Stimulated activated CD4-positive, alpha-beta T cell treated with anti-CD3 and anti-CD28 coated beads, Interleukin-4, amount 100 ng/mL, for 24 hours (primary cell): ENCODE measurements around the gene FOXP1.
A peak's percentile ranks its signal among the peaks of the same experiment; 100 is the strongest.

Source experiments
- DNase-seq: peaks from one replicate; pipeline ENCODE4 v3.0.0-alpha.2; 2020

The FOXP1 gene

DNA sequence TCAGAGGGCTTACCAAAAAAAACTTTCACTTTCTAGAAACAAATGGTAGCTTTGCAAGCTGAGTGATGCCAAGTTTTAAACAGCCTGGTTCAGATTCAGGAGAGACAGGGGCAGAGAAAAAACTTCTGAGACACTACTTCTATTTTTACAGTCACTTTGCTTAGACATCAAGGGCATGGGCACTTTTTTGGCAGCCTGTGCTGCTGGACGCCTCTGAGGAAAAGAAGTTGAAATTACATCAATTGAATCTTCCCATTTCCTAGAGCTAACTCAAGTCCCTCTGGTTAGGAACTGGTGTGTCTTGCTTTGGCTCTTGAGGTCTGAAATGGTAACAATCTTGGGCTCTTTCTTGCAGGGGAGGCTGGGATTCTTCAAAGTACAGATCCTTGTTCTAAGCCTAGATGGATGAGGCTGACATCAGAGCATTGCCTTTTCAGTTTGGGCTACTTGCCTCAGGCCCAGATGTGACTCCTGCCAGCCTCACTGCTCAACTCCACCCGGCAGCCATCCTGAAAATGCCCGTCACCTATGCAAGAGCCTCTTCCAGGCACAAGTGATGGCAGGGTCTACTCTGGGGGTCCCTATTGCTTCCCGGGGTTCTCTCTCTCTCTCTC is 357.5 kb downstream of the FOXP1 start:
- no peak for DNase-seq

DNA sequence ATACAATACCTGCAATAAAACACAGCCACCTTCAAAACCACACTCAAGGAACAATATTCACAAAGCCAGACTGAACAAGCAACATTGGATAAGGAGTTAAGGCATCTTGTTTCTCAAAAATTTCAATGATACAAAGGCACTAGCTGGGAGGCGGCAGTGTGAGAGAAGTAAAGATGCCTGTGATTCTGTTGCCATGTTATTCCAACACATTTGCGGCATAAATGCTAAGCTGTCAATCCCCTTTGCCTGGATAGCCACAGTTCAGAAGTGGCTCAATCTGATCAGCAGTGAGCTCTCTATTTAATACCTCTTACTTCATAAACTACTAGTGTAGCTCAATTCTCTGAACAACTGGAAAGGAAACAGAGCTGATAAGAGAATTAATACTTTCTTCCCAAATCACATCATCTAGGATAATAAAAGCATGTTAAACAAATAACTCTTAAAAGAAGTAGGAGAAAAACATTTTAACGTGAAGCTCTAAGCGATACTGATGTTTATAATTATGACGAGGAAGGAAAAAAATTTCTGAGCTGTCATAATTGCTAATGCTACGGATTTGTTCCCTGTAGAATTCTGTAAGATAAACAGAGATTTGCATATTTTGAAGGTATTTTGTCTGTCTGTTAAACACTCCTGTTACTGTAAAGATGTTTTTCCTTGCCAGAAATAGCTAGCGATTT is 358.4 kb downstream of the FOXP1 start:
- DNase-seq = no peak

DNA sequence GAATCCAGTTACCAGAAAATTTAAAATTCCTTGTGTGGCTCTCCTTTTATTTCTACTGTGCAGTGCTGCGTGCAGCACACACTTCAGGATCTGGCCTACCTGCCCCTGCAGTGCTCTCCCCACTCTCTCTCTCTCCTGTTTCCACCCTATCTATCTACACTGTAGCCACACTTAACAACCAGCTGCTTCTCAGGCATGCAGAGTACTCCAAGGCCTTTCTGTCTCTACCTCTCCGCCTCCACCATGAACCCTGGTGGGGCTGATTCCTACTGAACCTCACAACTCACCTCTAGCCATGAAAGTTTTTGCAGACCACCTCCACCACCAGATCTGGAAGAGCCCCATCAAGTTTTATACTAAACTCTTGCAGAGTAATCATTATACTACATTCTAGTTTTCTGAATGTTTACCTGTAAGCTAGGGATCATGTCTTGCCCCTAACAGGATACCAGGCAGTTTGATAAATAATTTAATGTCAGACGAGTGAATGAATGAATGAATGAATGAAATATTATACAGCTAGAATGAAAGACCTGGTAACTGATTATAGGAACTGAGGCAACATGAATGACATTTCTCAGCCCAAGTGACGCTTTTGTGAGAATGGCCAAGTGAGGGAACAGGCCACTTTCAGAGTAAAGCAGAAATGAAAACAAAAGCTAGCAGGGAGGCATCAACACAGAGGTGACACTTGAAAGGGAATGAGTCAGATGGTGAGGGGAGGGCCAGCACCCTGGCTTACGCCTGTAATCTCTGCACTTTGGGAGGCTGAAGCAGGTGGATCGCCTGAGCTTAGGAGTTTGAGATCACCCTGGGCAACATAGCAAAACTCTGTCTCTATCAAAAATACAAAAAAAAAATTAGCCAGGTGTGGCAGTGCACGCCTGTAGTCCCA is 363.5 kb downstream of the FOXP1 start:
- DNase-seq = peak; percentile 60

DNA sequence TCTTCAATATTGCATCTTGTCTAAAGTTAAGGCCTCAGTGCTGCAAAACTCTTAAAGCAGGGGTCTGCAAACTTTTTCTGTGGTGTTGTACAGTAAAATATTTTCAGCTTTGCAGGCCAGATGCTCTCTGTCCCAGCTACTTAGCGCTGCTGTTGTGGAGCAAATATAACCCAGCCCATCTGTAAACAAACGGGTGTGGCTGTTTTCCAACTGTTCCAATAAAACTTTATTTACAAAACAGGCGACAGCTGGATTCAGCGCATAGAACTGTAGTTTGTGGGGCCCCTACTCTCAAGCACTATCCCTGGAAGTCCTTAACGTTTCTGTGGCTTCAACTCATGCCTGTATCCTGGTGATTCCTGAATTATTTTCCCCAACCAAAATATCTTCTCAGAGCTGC is 365.0 kb downstream of the FOXP1 start:
- DNase-seq = no peak

DNA sequence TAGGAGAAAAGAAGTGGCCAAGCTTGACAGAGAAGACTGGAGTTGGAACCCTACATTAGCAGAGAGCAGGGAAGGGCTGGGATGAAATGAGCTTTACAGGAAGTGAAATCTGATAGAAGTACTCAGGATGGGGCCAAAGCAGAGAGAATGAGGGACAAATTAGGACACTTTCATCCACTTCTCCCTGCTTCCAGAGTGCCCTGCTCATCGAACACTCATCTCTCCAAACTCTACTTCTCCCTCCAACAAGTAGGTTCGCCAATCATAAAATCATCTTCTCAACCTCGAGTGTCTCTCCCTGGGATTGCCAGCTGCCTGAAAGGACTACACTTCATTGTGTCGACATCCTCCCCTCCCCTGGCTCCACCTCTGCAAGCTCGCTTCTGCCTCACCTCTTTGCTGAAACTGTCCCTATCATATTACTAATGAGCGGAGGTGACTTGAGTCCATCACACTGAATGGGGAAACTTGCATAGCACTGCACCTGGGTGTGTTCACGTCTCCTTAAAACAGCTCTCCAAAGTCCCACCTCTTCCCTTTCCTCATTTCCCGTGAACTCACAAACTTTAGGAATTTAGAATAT is 365.8 kb downstream of the FOXP1 start:
- no peak for DNase-seq

DNA sequence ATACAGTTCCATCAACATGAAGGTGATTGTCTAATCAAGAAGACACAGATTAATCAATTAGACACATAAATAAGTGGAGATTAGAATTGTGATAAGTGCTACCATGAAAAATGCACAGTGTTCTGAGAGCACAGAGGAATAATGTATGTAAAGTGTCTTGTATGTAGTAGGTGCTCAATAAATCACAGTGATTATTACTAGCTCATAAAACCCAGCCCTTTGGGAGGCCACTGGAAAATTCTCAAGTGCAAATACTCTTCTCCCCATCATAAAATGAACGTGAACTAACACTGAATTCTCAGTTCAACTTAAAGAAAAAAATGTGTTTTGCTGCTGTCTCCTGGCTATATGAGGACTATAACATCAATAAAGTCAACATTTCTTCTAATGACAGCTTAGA is 368.2 kb downstream of the FOXP1 start:
- DNase-seq = no peak

DNA sequence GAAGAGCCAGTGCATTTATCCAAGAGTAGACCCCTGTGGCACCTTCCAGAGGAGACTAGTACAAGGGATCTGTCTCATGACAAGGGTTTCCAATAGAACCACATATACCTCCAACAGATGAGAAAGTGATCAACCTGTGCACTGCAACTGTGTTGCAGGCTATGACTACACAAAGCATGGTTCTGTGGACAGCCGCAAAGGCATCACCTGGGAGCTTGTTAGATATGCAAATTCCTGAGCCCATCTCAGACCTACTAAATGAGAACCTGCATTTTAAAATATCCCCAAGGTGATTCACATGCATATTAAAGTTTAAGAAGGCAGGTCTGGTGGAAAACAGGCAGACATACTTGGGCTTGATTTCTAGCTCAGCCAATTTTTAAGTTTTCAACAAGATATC is 368.7 kb downstream of the FOXP1 start:
- DNase-seq = no peak

DNA sequence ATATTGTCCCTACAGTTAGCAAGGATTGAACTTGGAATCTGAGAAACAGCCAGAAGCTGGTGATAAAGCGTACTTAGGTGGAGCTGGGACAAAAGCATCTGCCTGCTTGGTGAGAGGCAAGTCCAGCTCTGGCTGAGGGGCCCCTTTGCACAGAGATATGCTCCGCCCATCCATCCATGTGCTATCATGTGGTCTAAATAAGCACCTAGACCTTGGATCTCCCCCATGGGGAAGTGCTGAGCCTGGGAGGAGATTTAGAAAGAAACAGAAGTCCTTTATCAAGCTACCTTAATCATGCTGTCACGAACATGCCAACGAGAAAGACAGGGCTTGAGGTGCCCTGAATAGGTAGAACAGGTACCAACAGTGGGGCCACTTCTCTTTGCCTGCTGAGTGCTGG is 369.5 kb downstream of the FOXP1 start:
- no peak for DNase-seq

DNA sequence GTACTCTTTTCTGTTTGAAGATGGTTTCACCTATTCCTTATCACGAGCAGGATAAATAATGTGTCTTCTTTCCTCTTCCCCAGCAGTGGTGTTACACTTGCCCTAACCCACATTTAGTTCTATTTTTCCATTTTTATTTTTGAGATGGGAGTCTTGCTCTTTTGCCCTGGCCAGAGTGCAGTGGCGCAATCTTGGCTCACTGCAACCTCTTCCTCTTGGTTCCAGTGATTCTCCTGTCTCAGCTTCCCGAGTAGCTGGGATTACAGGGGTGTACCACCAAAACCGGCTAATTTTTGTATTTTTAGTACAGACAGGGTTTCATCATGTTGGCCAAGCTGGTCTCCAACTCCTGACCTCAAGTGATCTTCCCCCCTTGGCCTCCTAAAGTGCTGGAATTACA is 372.4 kb downstream of the FOXP1 start:
- no peak for DNase-seq

DNA sequence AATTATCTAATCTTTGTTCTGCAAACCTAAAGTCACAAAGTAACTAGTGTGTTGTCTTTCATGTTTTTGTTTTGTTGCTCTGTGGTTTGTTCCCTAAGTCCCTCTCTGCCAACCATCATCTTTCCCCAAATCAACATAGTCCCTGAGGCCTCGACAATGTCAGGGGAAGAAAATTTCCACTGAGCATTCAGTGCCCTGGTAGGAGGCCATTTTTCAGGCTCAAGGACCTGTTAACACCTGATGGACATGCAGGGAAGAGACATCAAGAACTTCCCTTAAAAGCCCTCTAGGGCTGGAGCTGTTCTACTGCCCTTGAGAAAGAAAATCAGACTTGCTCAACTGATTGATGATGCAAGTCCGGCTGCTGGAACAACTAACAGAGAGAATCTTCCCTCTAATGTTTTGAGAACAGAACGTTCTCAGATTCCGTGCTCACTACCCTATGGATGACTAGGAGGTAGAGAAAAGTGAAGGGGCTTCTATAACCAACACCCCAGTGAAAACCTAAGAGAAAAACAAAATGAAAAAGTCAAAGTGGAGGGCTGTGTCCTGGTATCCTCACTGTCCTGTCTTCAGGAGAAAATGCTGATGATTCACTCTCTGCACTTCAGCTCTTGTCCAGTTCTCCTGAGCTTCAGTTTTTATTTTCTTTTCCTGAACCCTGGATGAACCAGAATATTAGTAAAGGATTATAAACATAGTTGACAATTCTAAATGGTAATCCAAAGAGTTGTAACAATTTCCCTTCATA is 373.1 kb downstream of the FOXP1 start:
- DNase-seq = no peak

DNA sequence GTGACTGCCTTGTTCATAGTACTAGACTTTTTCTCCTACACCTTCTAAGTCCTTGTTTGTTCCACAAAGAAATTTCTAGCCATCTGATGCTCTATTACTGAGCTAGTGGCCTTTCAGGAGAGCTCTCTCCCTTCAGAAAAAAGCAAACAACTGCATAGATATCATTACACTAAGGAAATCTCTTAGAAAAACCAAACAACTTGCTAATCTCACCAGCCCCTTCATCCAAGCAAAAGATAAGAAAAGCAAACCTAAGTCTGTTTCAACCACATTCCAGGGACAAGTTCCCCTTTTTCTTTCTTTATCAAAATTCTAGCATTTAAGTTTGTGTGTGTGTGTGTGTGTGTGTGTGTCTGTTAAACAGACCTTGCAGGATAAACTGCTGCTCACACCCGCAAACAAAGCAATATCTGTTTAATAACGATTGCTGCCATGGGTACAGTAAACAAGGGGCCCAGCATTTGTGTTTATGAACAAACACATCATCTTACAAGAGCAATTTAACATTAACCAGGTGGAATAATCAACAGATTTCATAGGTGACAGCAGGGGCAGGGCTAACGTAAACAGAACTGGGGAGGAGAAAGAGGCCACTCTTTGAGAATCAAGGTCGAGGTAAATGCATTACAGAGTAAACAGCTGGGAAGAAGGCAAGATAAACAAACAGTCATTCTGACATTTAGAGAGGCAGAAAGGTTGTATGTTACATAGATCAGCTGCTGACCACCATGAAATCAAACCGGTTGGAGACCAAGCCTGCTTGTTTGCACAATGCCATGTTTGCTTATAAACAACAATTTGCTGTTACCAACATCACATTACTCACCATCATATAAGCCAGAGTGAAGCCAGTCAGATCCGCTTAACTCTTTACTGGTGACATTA is 375.1 kb downstream of the FOXP1 start:
- no peak for DNase-seq

DNA sequence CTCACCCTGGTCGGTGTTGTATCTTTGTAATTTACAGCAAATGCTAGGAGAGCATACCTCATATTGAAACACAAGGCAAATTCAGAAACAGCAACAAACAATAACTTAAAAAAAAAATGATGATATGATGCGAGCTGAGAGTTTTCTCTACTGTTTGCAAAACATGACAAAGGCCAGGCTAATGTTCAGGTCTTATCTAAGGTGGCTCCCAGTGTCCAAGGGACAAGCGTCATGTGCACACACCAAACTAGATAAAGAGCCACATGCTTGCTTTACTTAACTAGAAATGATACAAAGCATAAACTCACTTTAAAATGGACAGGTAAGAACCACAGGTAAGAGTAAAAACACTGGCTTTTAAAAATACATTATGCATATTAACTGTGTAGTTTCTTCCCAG is 375.9 kb downstream of the FOXP1 start:
- no peak for DNase-seq

DNA sequence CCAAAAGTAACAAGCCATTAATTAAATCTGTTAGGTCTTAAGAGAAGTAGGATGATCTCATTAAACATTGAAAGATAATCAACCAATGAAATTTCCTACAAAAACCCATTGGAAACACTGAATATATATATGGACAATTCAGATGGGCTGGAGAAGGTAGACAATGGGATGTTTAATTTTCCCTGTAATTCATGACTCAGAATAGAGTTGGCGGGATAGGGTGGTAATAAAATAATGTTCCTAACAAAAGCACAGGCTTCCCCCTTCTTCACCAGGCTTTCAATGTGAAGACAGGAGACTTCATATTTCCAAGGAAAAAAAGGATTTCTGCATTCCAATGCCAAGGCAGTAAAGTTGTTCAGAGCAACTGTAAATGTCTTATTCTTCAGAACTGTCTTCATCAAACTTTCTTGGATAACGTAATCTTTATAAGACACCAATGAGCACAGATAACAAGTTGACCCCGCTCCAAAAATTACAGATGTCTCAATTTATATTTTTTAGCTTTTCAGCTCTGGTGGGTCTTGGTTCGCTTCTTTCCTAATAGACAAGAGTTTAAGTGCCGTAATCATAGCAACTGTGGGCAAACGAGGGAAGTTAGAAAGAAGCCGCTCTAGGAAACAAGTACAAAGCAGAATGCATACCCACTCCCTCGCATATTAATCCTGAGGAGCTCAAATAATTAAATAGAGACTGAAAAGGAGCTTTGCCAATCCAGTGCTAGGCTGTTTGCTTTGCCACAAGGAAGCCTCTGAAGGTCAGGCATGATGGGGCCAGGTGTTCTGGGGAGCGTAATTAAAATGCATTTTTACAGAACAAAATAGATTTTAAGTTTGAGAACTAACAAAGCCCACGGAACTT is 377.0 kb downstream of the FOXP1 start:
- DNase-seq = no peak

DNA sequence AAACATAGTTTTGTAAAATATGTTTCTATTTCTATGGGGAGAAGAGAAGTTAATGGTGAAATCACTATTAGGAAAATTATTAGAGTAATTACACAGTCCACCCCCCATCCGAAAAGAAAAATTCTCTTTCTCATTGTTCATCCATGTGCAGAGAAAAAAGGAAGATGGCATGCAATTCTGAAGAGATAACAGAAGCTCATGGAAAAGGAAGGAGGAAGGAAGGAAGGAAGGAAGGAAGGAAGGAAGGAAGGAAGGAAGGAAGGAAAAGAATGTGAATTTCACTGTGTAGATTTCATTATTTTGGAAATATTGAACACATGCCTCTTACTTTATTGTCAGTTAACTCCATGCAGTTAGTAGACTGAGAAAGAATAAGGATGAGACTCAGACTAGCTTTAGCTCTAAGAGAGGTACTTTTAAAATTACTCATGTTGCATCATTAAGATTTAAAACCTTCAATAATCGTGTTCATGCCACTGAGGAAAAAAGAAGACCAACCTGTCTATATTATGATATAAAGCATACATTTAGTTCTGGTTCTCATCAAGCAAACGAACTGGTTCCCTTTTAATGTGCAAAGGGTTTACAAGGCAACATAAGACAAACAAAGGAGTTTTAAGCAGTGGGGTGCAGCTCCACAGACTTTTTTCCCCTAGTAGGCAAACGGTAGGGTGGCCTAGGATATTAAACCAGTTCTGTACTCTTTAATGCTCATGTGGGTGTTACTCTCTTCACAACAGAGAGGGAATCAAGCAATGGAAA is 379.6 kb downstream of the FOXP1 start:
- no peak for DNase-seq

DNA sequence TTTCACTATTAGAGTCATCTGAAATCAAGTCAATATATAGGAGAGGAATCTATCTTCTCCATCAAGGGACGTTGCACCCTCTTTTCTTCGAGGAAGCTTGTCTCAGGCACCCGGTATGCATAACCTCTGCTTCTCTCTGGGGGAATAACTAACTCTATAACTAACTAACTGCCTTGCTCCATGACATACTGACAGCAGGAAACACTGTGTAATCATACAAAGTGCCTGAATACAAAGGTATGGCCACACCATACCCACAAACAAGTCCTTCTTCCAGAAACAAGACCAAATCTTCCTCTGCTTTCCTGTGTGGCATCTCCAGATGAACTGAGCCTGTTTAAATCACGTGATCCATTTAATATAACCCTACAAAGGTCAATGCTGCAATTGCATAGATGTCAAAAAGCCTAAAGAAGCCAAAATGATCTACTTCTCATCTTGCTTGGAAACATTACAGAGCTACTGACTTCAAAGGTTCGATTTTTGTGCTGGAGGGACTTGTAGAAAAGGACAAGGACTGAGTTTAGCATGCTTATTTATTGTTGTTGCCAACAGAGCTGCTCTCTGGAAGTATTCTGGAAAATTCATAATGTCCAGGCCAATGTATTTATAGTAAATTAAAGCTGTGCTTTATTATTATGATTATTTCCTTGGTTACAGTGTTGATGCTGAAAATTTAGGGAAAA is 380.5 kb downstream of the FOXP1 start:
- DNase-seq = no peak

DNA sequence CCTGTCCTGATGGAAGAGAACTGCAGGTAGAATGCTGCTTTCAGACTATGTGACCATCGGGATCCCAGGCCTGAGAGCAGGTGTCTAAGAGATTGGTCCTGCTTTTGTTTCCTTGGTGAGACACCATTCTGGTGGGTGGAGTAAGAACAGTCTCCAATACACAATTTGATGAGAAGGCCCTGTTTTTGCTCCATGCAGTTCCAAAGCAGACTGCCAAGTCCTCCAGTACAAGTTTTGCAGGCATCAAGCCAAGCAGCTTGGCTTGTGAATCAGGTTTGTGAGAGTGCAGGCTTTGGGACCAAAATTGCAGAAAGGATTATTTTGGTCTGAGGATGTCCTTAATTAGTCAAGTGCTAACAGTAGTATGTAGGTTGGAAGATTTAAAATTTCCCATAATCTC is 381.6 kb downstream of the FOXP1 start:
- DNase-seq = no peak

DNA sequence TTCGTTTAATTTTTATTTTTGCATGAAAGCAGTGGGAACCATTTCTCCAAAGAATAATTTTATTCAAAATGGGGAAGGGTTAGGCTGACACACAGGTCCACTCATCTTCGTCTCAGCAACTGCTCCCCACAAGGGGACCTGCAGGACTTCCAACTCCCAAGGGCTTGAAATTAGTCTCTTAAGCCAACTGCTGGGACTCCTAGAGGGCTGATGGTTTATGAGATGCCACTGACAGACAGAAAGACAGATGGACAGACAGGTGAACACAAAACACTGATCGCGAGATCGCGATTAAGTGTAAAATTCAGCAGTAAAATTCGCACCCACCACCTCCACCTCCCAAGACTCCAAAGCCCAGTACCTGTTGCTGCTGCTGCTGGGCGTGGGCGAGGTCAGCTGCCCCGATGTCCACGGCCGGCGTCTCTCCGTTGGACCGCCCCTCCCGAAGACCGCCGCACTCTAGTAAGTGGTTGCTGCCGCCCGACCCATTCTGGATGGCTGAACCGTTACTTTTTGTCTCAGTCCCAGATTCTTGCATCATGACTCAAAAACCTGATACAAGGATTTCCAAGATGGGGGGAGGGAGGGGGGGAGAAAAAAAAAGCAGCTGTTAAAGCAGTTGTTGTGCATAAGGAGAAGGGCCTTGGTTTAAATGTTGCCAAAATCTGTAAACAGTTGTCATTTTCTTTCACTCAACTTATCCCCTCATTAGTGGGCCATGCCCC is 385.5 kb downstream of the FOXP1 start:
- no peak for DNase-seq

DNA sequence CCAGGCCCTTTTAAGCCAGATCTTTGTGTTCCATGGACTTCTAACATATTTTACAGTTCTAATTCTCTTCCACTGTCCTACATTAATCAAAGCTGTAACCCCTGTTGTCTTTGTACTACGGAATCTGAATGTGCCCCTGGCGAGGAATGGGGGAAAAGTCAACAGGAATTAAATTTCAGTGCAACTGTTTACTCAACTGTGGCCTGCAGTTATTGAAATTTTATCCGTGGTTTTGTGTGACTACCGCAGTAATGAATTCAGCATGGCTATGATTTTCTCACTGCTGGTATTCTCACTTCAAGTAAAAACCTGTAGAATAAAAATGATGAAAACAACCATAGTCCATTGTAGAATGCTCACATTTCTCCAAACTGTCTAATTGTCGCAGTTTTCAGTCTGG is 388.0 kb downstream of the FOXP1 start:
- no peak for DNase-seq

DNA sequence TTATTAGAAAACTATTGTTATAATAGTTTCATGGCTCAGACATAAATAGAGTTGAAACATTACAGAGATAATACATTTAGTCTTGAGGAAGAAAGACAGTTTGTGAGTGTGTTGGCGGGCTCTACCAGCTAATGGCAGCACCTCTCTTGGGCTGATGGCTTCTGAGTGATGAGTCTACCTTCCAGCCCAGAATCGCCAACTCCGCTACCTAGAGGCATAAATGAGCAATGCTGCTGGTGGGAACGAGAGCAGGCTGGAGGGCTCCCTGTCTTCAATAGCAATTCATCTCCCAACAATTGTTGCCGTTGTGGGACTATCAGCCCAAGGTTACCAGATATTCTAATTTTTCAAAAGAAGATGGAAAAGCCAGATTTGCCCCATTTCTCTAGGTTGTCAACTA is 388.7 kb downstream of the FOXP1 start:
- no peak for DNase-seq
